ENCODE data around the gene KCNIP3. TPM values are rescaled to one million over a fixed set of nuclear protein-coding genes. Genes with fewer than 3 reads are reported as not detected.
A peak's percentile ranks its signal among the peaks of the same experiment; 100 is the strongest.
"Not testable (repeated sequence)": the region's sequence is repeated elsewhere in the genome, so short reads cannot be mapped to it uniquely, and the experiment has no call there.

The KCNIP3 gene
- total and polyA plus RNA-seq, 4 donors: 0.26 to 1.1 (median 0.62) TPM

DNA sequence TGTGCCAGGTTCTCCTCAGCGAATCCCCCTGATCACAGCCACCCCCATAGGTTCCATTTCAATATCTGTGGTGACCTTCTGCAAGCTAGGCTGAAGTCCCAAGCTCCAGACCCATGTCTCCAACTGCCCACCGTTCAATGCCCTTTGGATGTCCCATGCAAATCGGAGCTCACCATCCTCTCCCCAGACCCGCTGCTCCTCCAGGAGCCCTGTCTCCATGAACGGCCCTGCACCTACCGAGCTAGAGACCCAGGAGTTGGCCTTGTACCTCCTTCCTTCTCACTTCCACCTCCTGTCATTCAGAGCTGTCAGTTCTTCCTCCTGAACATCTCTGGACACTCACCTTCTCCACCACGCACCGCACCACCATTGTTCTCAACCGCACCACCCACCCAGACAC is 104.3 kb downstream of the KCNIP3 start:
- peaks cover 2 to 29% (median 24%) of the 10 kb centered on the region in 4 donors for H3K4me1 ChIP-seq (ENCODE audit: control insufficient read depth in 4 of 4, insufficient read depth in 4 of 4, low read length in 3 of 4)
- peak overlapping the region in 1 of 2 donors; percentile 87 for H3K27ac ChIP-seq (ENCODE audit: low read depth in 1 of 2, low read length in 2 of 2)
- no peaks in the 10 kb centered on the region for H3K36me3 ChIP-seq (ENCODE audit: control insufficient read depth in 4 of 4, insufficient read depth in 3 of 4, low read depth in 1 of 4, low read length in 3 of 4)
- H3K9ac ChIP-seq (ENCODE audit: low read depth in 1 of 2, low read length in 2 of 2): peak overlapping the region; percentile 32 to 54
- H3K4me3 ChIP-seq (ENCODE audit: low read depth in 1 of 3, low read length in 3 of 3): peak overlapping the region; percentile 67 to 90 (median 73)
- no peak for TF ChIP-seq TAF1 (conservative IDR thresholded peaks at IDR 0.05)
- TF ChIP-seq RXRA (IDR thresholded peaks at IDR 0.05): no peak
- TF ChIP-seq, protein P1, sequence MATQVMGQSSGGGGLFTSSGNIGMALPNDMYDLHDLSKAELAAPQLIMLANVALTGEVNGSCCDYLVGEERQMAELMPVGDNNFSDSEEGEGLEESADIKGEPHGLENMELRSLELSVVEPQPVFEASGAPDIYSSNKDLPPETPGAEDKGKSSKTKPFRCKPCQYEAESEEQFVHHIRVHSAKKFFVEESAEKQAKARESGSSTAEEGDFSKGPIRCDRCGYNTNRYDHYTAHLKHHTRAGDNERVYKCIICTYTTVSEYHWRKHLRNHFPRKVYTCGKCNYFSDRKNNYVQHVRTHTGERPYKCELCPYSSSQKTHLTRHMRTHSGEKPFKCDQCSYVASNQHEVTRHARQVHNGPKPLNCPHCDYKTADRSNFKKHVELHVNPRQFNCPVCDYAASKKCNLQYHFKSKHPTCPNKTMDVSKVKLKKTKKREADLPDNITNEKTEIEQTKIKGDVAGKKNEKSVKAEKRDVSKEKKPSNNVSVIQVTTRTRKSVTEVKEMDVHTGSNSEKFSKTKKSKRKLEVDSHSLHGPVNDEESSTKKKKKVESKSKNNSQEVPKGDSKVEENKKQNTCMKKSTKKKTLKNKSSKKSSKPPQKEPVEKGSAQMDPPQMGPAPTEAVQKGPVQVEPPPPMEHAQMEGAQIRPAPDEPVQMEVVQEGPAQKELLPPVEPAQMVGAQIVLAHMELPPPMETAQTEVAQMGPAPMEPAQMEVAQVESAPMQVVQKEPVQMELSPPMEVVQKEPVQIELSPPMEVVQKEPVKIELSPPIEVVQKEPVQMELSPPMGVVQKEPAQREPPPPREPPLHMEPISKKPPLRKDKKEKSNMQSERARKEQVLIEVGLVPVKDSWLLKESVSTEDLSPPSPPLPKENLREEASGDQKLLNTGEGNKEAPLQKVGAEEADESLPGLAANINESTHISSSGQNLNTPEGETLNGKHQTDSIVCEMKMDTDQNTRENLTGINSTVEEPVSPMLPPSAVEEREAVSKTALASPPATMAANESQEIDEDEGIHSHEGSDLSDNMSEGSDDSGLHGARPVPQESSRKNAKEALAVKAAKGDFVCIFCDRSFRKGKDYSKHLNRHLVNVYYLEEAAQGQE (IDR thresholded peaks at IDR 0.05): no peak
- no peak for TF ChIP-seq NR2F2 (IDR thresholded peaks at IDR 0.05)
- TF ChIP-seq, protein P2, sequence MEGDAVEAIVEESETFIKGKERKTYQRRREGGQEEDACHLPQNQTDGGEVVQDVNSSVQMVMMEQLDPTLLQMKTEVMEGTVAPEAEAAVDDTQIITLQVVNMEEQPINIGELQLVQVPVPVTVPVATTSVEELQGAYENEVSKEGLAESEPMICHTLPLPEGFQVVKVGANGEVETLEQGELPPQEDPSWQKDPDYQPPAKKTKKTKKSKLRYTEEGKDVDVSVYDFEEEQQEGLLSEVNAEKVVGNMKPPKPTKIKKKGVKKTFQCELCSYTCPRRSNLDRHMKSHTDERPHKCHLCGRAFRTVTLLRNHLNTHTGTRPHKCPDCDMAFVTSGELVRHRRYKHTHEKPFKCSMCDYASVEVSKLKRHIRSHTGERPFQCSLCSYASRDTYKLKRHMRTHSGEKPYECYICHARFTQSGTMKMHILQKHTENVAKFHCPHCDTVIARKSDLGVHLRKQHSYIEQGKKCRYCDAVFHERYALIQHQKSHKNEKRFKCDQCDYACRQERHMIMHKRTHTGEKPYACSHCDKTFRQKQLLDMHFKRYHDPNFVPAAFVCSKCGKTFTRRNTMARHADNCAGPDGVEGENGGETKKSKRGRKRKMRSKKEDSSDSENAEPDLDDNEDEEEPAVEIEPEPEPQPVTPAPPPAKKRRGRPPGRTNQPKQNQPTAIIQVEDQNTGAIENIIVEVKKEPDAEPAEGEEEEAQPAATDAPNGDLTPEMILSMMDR (IDR thresholded peaks at IDR 0.05; ENCODE audit: low read depth, low read length, missing input control): no peak
- TF ChIP-seq FOXA1 (IDR thresholded peaks at IDR 0.05): no peak
- no peak for TF ChIP-seq SP1 (IDR thresholded peaks at IDR 0.05)
- no peak for TF ChIP-seq FOXA2 (IDR thresholded peaks at IDR 0.05)
- TF ChIP-seq JUND (IDR thresholded peaks at IDR 0.05): no peak
- TF ChIP-seq, protein P3, sequence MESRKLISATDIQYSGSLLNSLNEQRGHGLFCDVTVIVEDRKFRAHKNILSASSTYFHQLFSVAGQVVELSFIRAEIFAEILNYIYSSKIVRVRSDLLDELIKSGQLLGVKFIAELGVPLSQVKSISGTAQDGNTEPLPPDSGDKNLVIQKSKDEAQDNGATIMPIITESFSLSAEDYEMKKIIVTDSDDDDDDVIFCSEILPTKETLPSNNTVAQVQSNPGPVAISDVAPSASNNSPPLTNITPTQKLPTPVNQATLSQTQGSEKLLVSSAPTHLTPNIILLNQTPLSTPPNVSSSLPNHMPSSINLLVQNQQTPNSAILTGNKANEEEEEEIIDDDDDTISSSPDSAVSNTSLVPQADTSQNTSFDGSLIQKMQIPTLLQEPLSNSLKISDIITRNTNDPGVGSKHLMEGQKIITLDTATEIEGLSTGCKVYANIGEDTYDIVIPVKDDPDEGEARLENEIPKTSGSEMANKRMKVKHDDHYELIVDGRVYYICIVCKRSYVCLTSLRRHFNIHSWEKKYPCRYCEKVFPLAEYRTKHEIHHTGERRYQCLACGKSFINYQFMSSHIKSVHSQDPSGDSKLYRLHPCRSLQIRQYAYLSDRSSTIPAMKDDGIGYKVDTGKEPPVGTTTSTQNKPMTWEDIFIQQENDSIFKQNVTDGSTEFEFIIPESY (IDR thresholded peaks at IDR 0.05): no peak
- no peaks in the 10 kb centered on the region for H3K27me3 ChIP-seq (ENCODE audit: control insufficient read depth in 4 of 4, insufficient read depth in 4 of 4, low read length in 3 of 4)
- no peaks in the 10 kb centered on the region for H3K9me3 ChIP-seq (ENCODE audit: control insufficient read depth in 4 of 4, low read length in 3 of 4)
- no peak for DNase-seq (ENCODE audit: low spot score)
- 60% methylated on average over 9 of the region's 9 CpGs for WGBS

DNA sequence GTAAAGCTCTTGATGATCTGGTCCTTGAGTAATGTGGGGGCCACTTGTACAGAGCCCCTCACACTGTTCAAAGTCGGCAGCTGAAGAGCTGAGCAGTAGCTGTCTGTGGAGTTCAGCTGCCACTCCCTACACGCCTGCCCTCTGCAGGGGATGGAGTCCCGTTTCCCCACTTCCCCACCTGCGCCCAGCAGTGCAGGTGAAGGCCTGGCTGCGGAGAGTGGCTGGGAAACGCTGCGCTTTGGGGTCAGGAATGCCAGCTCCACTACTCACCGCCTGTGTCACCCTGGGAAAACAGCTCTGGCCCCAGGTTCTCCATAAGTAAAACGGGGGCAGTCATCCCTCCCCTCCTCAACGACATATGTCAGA is 104.8 kb downstream of the KCNIP3 start:
- not testable (repeated sequence) for H3K27me3 ChIP-seq (ENCODE audit: control insufficient read depth in 4 of 4, insufficient read depth in 4 of 4, low read length in 3 of 4); DNase-seq (ENCODE audit: low spot score)

More for the DNA sequence above, 104.8 kb downstream of the KCNIP3 start:
- peak overlapping the region; percentile 80 to 87 for H3K27ac ChIP-seq (ENCODE audit: low read depth in 1 of 2, low read length in 2 of 2)
- peak overlapping the region; percentile 32 to 64 for H3K9ac ChIP-seq (ENCODE audit: low read depth in 1 of 2, low read length in 2 of 2)
- peak overlapping the region; percentile 67 to 90 (median 73) for H3K4me3 ChIP-seq (ENCODE audit: low read depth in 1 of 3, low read length in 3 of 3)
- under 1% methylated on average over 10 of the region's 10 CpGs for WGBS
- H3K36me3 ChIP-seq (ENCODE audit: control insufficient read depth in 4 of 4, insufficient read depth in 3 of 4, low read depth in 1 of 4, low read length in 3 of 4); H3K9me3 ChIP-seq (ENCODE audit: control insufficient read depth in 4 of 4, low read length in 3 of 4): not testable (repeated sequence)
- peaks cover 2 to 29% (median 24%) of the 10 kb centered on the region in 4 donors for H3K4me1 ChIP-seq (ENCODE audit: control insufficient read depth in 4 of 4, insufficient read depth in 4 of 4, low read length in 3 of 4)

Measured in liver (tissue), 9 donors.